Muscle layer of colon (tissue), 2 donors: Measurements from ENCODE around the gene ENO1.
A peak's percentile ranks its signal among the peaks of the same experiment; 100 is the strongest.

ENCODE experiments used
- H3K27ac ChIP-seq: one replicate; pipeline ENCODE4 v1.7.0; 2013; ENCODE audit warnings: low read depth, mild to moderate bottlenecking, low read length, moderate library complexity
- H3K27me3 ChIP-seq, 2 donors: one replicate each; pipeline ENCODE4 v1.7.0; 2013; ENCODE audit warnings: low read length in 2 of 2, mild to moderate bottlenecking in 2 of 2; ENCODE audit not compliant: insufficient read depth in 2 of 2, control insufficient read depth in 1 of 2
- H3K36me3 ChIP-seq: one replicate; pipeline ENCODE4 v1.7.0; 2013; ENCODE audit warnings: mild to moderate bottlenecking, low read length; ENCODE audit not compliant: insufficient read depth
- H3K4me1 ChIP-seq: one replicate; pipeline ENCODE4 v1.7.0; 2013; ENCODE audit warnings: mild to moderate bottlenecking, low read length; ENCODE audit not compliant: insufficient read depth
- H3K4me3 ChIP-seq, 2 donors: one replicate each; pipeline ENCODE4 v1.7.0; 2013; ENCODE audit warnings: low read length in 2 of 2, low read depth in 1 of 2, mild to moderate bottlenecking in 1 of 2, moderate library complexity in 1 of 2
- H3K9ac ChIP-seq: one replicate; pipeline ENCODE4 v1.7.0; 2013; ENCODE audit warnings: low read length
- H3K9me3 ChIP-seq: one replicate; pipeline ENCODE4 v1.7.0; 2013; ENCODE audit warnings: mild to moderate bottlenecking, low read length
- donor health status: abdominal sarcoma.
- donor health status: Adenocarcinoma of cecum.

ENO1 gene

DNA sequence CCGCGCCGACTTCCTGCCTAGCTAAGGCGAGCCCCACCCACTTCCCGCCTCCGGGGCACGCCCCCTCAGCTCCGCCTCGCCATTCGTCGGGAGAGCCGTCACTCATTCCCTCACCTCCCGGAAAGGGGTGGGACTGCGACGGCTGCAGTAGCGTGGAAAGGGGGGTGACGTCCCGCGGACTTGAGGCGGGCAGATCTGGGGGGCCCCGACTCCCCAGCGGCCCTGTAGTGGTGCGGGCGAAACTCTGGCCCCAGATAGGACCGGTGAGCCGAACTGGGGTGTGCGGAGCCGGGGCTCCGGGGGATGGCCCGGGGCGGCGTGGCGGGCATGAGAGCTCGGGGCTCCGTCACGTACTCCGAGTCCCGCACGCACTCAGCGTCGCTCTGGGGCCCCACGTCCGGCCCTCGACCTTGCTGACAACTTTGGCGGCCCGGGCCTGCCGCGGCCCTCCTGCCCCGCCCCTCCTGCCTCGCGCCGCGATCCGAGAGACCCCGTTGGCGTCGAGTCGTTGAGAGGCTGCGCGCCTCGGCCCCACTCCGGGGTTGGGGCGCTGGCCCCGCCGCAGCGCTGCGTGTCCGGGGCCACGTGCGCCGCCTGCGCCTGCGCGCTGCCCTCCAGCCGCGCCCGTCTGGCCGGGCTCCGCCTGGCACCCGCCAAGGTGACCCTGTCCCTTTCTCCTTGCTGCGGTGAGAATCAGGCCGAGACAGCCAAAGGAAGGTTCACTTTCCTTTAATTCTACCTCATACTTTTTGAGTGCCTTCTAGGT lies 395 bp upstream of the ENO1 start:
- Histone ChIP-seq H3K4me3 (peak overlapping the region; percentile 89 to 92), H3K4me1 (peaks cover 31% of the 10 kb centered on the region), H3K27ac (peak overlapping the region; percentile 99), H3K9me3 (no peaks in the 10 kb centered on the region), H3K36me3 (peaks cover 8% of the 10 kb centered on the region), H3K27me3 (no peaks in the 10 kb centered on the region), H3K9ac (peak overlapping the region; percentile 67)

DNA sequence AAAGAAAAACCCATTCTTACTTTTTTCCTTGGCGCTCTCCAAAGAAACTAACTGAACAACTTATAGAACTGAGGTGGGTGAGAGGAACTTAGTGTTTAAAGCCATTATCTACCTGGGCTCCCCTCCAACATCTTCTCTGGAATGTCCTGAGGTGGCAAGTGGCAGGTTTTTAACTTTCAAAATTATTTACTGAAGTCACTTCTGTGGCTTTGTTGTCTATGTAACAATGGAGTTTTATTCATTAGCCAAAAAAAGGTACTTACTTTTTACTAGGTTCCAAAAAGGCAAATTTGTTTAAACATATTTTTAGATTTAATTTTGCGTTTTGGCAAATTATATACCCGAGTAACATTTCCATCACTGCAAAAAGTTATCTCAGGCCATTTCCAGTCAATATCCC lies 2.4 kb downstream of the ENO1 start:
- peaks cover 31% of the 10 kb centered on the region for H3K36me3 ChIP-seq
- peaks cover 36% of the 10 kb centered on the region for H3K4me1 ChIP-seq

GRCh38 chr1:8875216-8875861 lies 3.1 kb downstream of the ENO1 start:
- no peaks in the 10 kb centered on the region for H3K9me3 ChIP-seq
- H3K36me3 ChIP-seq: peaks cover 38% of the 10 kb centered on the region
- no peaks in the 10 kb centered on the region for H3K27me3 ChIP-seq
- no peak overlapping the region for H3K4me3 ChIP-seq
- peaks cover 33% of the 10 kb centered on the region for H3K4me1 ChIP-seq
- no peak overlapping the region for H3K27ac ChIP-seq
- H3K9ac ChIP-seq: no peak overlapping the region

More for the DNA sequence above, 2.4 kb downstream of the ENO1 start:
- Histone ChIP-seq H3K9ac (no peak overlapping the region), H3K9me3 (no peaks in the 10 kb centered on the region), H3K4me3 (no peak overlapping the region), H3K27me3 (no peaks in the 10 kb centered on the region), H3K27ac (no peak overlapping the region)

GRCh38 chr1:8874230-8875201 lies 4.0 kb downstream of the ENO1 start:
- Histone ChIP-seq H3K4me3 (no peak overlapping the region), H3K36me3 (peaks cover 44% of the 10 kb centered on the region)

GRCh38 chr1:8873506-8874229 lies 4.8 kb downstream of the ENO1 start:
- Histone ChIP-seq H3K27ac (peak overlapping the region; percentile 46), H3K36me3 (peaks cover 51% of the 10 kb centered on the region), H3K27me3 (no peaks in the 10 kb centered on the region), H3K9ac (no peak overlapping the region), H3K4me1 (peaks cover 23% of the 10 kb centered on the region), H3K4me3 (no peak overlapping the region), H3K9me3 (no peaks in the 10 kb centered on the region)

More at GRCh38 chr1:8874230-8875201, 4.0 kb downstream of the ENO1 start:
- H3K9me3 ChIP-seq: no peaks in the 10 kb centered on the region
- H3K27ac ChIP-seq: no peak overlapping the region
- H3K27me3 ChIP-seq: no peaks in the 10 kb centered on the region
- peaks cover 28% of the 10 kb centered on the region for H3K4me1 ChIP-seq
- no peak overlapping the region for H3K9ac ChIP-seq

DNA sequence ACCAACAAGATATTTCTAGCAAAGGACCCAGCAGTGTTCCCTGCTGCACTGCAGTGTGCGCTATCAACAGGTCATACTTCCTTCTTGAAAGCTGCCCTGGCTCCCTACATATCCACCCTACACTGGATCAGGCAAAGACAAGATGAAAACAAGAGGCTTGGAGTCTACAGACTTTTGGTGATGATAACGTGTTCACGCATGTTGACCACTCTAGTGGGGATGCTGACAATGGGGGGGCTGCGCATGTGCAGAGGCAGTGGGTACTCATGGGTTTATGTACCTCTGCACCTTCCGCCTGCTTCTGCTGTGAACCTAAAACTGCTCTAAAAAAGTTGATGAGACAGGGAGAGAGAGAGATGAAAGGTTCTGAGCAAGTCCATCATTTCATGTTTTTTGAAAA lies 5.5 kb downstream of the ENO1 start:
- Histone ChIP-seq H3K9me3 (no peaks in the 10 kb centered on the region), H3K27ac (no peak overlapping the region), H3K9ac (no peak overlapping the region), H3K27me3 (no peaks in the 10 kb centered on the region), H3K36me3 (peaks cover 55% of the 10 kb centered on the region), H3K4me1 (peaks cover 23% of the 10 kb centered on the region), H3K4me3 (no peak overlapping the region)

DNA sequence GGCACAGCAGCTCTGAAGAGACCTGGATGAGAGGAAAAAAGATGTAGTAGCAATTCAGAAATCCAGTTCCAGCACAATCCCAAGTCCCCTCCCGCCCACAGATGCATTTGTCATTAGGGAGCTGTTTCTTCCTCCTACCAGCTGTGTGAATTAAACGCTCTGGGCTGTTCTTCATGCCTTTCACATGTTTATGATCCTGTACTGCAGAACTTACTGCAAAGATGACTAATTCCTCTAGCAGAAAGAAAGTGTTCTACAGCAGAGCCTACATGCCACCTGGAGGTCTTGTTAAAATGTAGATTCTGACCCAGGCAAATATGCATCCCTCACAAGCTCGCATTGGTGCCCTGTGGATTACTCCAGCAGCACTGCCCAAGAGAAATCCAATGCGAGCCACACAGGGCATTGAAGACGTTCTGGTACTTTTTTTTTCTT lies 6.5 kb downstream of the ENO1 start:
- H3K36me3 ChIP-seq: peaks cover 64% of the 10 kb centered on the region
- no peak overlapping the region for H3K4me3 ChIP-seq
- no peak overlapping the region for H3K27ac ChIP-seq
- peaks cover 19% of the 10 kb centered on the region for H3K4me1 ChIP-seq
- H3K9me3 ChIP-seq: no peaks in the 10 kb centered on the region
- no peak overlapping the region for H3K9ac ChIP-seq
- H3K27me3 ChIP-seq: no peaks in the 10 kb centered on the region

- H3K4me3 ChIP-seq: no peak overlapping the region
- H3K27ac ChIP-seq: no peak overlapping the region
Observed at GRCh38 chr1:8871539-8871935, 6.9 kb downstream of the ENO1 start.

DNA sequence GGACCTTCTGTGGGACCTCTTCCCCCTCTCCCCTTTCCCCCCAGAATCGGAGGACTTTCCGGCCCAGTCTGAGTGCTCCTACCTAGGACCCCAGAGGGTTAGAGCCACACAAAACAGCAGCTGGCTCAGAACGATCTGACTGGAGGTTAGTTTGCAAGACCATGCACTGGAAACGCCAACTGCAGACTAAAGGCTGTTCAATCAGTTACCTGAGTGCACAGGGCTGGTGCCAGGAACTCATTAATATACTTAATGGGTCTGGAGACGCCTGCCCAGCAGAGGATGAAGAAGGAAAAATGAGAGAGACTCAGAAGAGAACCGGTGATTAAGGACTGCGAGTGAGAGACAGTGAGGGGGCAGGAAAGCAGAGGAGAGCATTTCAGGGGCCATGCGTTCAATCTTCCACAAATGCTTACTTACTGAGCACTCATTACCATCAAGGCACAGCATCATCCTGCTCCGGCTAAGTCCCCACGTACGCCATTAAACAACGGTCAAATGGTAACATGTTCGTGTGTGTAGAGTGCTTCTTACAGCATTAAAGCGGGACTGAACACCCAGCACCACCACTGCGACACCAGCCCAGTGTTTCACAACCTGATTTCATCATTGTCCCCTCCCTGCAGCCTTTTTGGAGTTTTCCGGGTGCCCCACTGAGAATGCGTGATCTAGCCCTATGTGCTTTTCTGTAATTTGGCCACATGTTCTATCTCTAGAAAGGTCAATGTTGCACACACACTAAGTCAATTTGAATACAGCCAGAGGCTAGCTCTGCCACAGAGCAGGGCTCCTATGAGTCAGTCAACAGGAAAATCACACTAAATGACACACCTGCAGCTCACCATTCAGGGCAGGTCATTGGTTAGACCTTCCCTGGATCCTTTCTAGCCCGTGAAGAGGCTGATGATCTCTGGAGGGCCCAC lies 7.6 kb downstream of the ENO1 start:
- Histone ChIP-seq H3K27me3 (no peaks in the 10 kb centered on the region), H3K36me3 (peaks cover 73% of the 10 kb centered on the region), H3K9me3 (no peaks in the 10 kb centered on the region), H3K4me1 (peaks cover 11% of the 10 kb centered on the region), H3K9ac (no peak overlapping the region), H3K27ac (no peak overlapping the region), H3K4me3 (no peak overlapping the region)

More at GRCh38 chr1:8871539-8871935, 6.9 kb downstream of the ENO1 start:
- H3K4me1 ChIP-seq: peaks cover 17% of the 10 kb centered on the region
- H3K27me3 ChIP-seq: no peaks in the 10 kb centered on the region
- no peaks in the 10 kb centered on the region for H3K9me3 ChIP-seq
- peaks cover 69% of the 10 kb centered on the region for H3K36me3 ChIP-seq
- H3K9ac ChIP-seq: no peak overlapping the region

GRCh38 chr1:8870103-8870502 lies 8.4 kb downstream of the ENO1 start:
- Histone ChIP-seq H3K4me1 (peaks cover 9% of the 10 kb centered on the region), H3K27ac (no peak overlapping the region), H3K9ac (no peak overlapping the region), H3K9me3 (no peaks in the 10 kb centered on the region), H3K27me3 (no peaks in the 10 kb centered on the region), H3K36me3 (peaks cover 81% of the 10 kb centered on the region), H3K4me3 (no peak overlapping the region)
